NB4 (cell line): ENCODE measurements around the gene CD83.

ENCODE experiments used
- CTCF ChIP-seq: IDR thresholded peaks from one replicate; pipeline ENCODE4 v1.5.1; 2012; ENCODE audit warnings: low read depth, low read length
- MAX ChIP-seq: IDR thresholded peaks from 2 replicates; pipeline ENCODE4 v1.6.1; 2011; ENCODE audit warnings: low read depth, low read length

DNA sequence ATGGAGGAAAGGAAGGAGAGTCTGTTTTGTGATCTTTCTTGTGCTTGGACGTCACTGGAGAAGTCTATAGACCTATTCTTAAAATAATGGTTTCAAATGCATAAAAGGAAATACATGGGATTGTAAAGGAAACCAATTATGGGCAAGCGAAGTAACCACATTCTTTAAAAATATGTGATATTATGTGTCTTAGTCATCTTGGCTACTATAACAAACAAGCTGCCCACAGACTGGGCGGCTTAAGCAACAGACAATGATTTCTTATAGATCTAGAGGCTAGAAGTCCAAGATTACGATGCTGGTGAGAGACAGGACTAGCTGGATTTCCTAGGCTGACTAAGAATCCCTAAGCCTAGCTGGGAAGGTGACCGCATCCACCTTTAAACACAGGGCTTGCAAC lies 49.4 kb upstream of the CD83 start:
- TF ChIP-seq CTCF = no peak
- TF ChIP-seq MAX = no peak
